OCI-LY7 (cell line): ENCODE measurements around the gene UBE2J1. TPM values are rescaled to one million over a fixed set of nuclear protein-coding genes. Genes with fewer than 3 reads are reported as not detected.
"Not testable (repeated sequence)": the region's sequence is repeated elsewhere in the genome, so short reads cannot be mapped to it uniquely, and the experiment has no call there.

Experiments
- BruUV-seq: library from RNA; stranded (reverse); fragments of 400-500 nt; replicated peaks from 2 replicates; lab custom pipeline; 2021; lab: Mats Ljungman, UMichigan
- CTCF ChIA-PET: fragments of 300-600 bp; sonication (Branson Sonifier 250); formaldehyde crosslinking; loops from one replicate; lab custom pipeline; 2022; ENCODE audit warnings: antibody characterized with exemption; ENCODE audit not compliant: unreplicated experiment; lab: Charles Lee
- POLR2A ChIA-PET: fragments of 300-600 bp; sonication (Branson Sonifier 250); formaldehyde crosslinking; loops from one replicate; lab custom pipeline; 2022; ENCODE audit warnings: antibody characterized with exemption; lab: Charles Lee
- DNase-seq: peaks from one replicate; pipeline ENCODE4 v3.0.0-alpha.2; 2015; ENCODE audit warnings: low spot score
- H2AFZ ChIP-seq: fragments of 200-600 bp; sonication (generic), shearing (Covaris generic); 2 replicates; pipeline ENCODE4 v1.6.1; 2014; ENCODE audit warnings: mild to moderate bottlenecking, antibody characterized with exemption, low read length, moderate library complexity
- H3K27ac ChIP-seq: fragments of 200-600 bp; sonication (generic); 2 replicates; pipeline ENCODE4 v1.5.1; 2014; ENCODE audit warnings: mixed run types, low read depth, mild to moderate bottlenecking, moderate library complexity, low read length, inconsistent platforms; ENCODE audit not compliant: poor library complexity, severe bottlenecking
- H3K36me3 ChIP-seq: fragments of 200-600 bp; sonication (generic); 2 replicates; pipeline ENCODE4 v1.6.1; 2014; ENCODE audit warnings: mild to moderate bottlenecking, antibody characterized with exemption, low read length, moderate library complexity, mixed read lengths; ENCODE audit not compliant: insufficient read depth
- H3K4me1 ChIP-seq: fragments of 200-600 bp; sonication (generic); 2 replicates; pipeline ENCODE4 v1.5.1; 2014; ENCODE audit warnings: mild to moderate bottlenecking, low read length; ENCODE audit not compliant: insufficient read depth, poor library complexity, severe bottlenecking
- H3K4me2 ChIP-seq: fragments of 200-600 bp; sonication (generic); 2 replicates; pipeline ENCODE4 v1.6.1; 2014; ENCODE audit warnings: mild to moderate bottlenecking, low read length
- H3K4me3 ChIP-seq: fragments of 200-600 bp; sonication (generic); 2 replicates; pipeline ENCODE4 v1.5.1; 2014; ENCODE audit warnings: mild to moderate bottlenecking, low read depth, low read length; ENCODE audit not compliant: poor library complexity, severe bottlenecking
- H3K79me2 ChIP-seq: fragments of 200-600 bp; sonication (generic); 2 replicates; pipeline ENCODE4 v1.6.1; 2016; ENCODE audit warnings: low read depth, mild to moderate bottlenecking, low read length, moderate library complexity, mixed read lengths; ENCODE audit not compliant: insufficient read depth
- H3K9me2 ChIP-seq: fragments of 200-600 bp; sonication (generic); 2 replicates; pipeline ENCODE4 v1.6.1; 2016; ENCODE audit warnings: mild to moderate bottlenecking, low read length, mixed read lengths; ENCODE audit not compliant: insufficient read depth
- H3K9me3 ChIP-seq: fragments of 200-600 bp; sonication (generic); 2 replicates; pipeline ENCODE4 v1.6.1; 2014; ENCODE audit warnings: mild to moderate bottlenecking, mixed run types, low read length, mixed read lengths
- H4K20me1 ChIP-seq: fragments of 200-600 bp; sonication (generic); 2 replicates; pipeline ENCODE4 v1.6.1; 2014; ENCODE audit warnings: mild to moderate bottlenecking, antibody characterized with exemption, low read length, moderate library complexity, mixed read lengths; ENCODE audit not compliant: insufficient read depth
- EZH2phosphoT487 ChIP-seq: fragments of 200-600 bp; sonication (generic); IDR thresholded peaks from 2 replicates; pipeline ENCODE4 v1.6.1; 2018; ENCODE audit warnings: low read depth, borderline replicate concordance, mild to moderate bottlenecking, mixed run types, antibody characterized with exemption, low read length, moderate library complexity, mixed read lengths
- intact Hi-C: fragments of 100-400 bp; cut with micrococcal nuclease; formaldehyde crosslinking; loops from one replicate; pipeline ENCODE4 v1.10.0; 2022; ENCODE audit not compliant: unreplicated experiment
- total RNA-seq, 2 experiments: library from RNA; depleted of rRNA in 1 of 2; stranded (reverse); fragments of >200 nt in 1 of 2; shearing (Covaris generic) in 1 of 2; gene quantifications; 2 replicates each; pipeline ENCODE4 v1.2.3, GENCODE V29; 2014 to 2022
- TF ChIP-seq, protein P1 (sequence below): fragments of 200-600 bp; sonication (generic); conservative IDR thresholded peaks from 2 replicates; pipeline ENCODE4 v1.5.1; 2014; ENCODE audit warnings: mild to moderate bottlenecking, antibody characterized with exemption, low read length, moderate library complexity, mixed read lengths

UBE2J1 gene
- total RNA-seq, 2 experiments from 2014 or later, result 117 to 243 TPM

- Histone ChIP-seq H3K4me3 (no peak overlapping the region), H3K9me2 (no peaks in the 10 kb centered on the region)
- POLR2A ChIA-PET, result interaction anchor here (1.2 to 4.7 kb wide), 3 partner anchors 11 to 21 kb away, joined by 6 to 26 read pairs (median 15); no protein-coding TSS in a partner anchor
Observed at GRCh38 chr6:89400050-89400449, 47.5 kb upstream of the UBE2J1 start.

DNA sequence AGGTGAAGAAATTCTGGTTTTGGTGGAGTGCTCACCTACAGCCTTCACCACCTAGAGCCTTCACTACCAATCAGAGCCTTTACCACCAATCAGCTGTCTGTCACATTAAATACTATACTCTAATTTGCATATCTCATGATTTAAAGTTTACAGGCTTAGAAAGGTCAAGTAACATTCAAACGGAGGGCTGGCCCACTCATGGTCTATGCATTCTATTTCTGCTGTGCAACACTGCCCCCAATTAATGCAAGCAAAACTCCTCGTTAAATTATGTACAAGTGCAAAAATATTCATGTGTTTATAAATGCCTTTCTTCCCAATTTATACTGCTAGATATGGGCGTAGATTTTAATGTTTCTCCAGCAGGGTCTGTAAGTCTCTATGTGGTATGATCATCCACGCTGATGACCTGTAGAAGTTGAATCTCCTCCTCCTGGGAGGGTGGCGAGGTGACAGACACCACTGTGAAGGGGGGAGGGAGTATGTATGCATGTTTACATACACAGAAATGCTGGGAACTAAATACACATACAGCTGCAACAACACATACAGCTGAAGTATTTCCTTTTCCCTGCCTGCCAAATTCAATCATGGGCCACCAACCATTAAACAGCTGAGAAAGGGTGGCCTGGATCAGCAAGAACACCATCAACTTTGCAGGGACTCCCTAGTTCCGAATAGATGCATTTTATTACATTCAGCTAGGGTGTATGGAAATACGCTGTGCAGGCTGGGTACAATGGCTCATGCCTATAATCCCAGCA is 46.4 kb upstream of the UBE2J1 start:
- POLR2A ChIA-PET, result interaction anchor here (0.6 to 4.7 kb wide), 4 partner anchors 10 to 561 kb away, joined by 3 to 26 read pairs (median 9); no protein-coding TSS in a partner anchor
- H3K79me2 ChIP-seq, result peaks cover 4% of the 10 kb centered on the region; the same call in 1 of the 2 replicates
- CTCF ChIA-PET, result no interaction called here
- H3K4me2 ChIP-seq, result no peak overlapping the region
- DNase-seq, result no peak
- peaks cover 39% of the 10 kb centered on the region for H3K4me1 ChIP-seq
- H3K9me3 ChIP-seq, result no peaks in the 10 kb centered on the region
- no peak overlapping the region for H2AFZ ChIP-seq
- peaks cover 4% of the 10 kb centered on the region; the same call in 1 of the 2 replicates for H3K36me3 ChIP-seq
- no peak overlapping the region for H3K27ac ChIP-seq
- no peaks in the 10 kb centered on the region for H4K20me1 ChIP-seq
- intact Hi-C loops, result no loop called here
- H3K4me3 ChIP-seq, result no peak overlapping the region
- no peaks in the 10 kb centered on the region for H3K9me2 ChIP-seq
- BruUV-seq, result no TSS peak
- no peak for TF ChIP-seq EZH2phosphoT487
- TF ChIP-seq, protein P1, sequence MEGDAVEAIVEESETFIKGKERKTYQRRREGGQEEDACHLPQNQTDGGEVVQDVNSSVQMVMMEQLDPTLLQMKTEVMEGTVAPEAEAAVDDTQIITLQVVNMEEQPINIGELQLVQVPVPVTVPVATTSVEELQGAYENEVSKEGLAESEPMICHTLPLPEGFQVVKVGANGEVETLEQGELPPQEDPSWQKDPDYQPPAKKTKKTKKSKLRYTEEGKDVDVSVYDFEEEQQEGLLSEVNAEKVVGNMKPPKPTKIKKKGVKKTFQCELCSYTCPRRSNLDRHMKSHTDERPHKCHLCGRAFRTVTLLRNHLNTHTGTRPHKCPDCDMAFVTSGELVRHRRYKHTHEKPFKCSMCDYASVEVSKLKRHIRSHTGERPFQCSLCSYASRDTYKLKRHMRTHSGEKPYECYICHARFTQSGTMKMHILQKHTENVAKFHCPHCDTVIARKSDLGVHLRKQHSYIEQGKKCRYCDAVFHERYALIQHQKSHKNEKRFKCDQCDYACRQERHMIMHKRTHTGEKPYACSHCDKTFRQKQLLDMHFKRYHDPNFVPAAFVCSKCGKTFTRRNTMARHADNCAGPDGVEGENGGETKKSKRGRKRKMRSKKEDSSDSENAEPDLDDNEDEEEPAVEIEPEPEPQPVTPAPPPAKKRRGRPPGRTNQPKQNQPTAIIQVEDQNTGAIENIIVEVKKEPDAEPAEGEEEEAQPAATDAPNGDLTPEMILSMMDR, result peak; percentile 37; the same call in 1 of the 2 replicates

More at GRCh38 chr6:89400050-89400449, 47.5 kb upstream of the UBE2J1 start:
- H3K4me1 ChIP-seq, result peaks cover 35% of the 10 kb centered on the region
- H4K20me1 ChIP-seq, result no peaks in the 10 kb centered on the region
- no peak for DNase-seq
- no peak overlapping the region for H3K4me2 ChIP-seq
- no TSS peak for BruUV-seq
- TF ChIP-seq EZH2phosphoT487, result no peak
- TF ChIP-seq, protein P1, result no peak
- intact Hi-C loops, result no loop called here
- no peak overlapping the region for H2AFZ ChIP-seq
- H3K27ac ChIP-seq, result no peak overlapping the region
- 0 out of 2 replicates have a peak, but pooled peaks cover 7% of the 10 kb centered on the region for H3K79me2 ChIP-seq
- CTCF ChIA-PET, result interaction anchor here (0.5 kb wide), 1 partner anchor 24 kb away, joined by 4 read pairs; no protein-coding TSS in a partner anchor
- H3K36me3 ChIP-seq, result peaks cover 4% of the 10 kb centered on the region; the same call in 1 of the 2 replicates
- no peaks in the 10 kb centered on the region for H3K9me3 ChIP-seq

DNA sequence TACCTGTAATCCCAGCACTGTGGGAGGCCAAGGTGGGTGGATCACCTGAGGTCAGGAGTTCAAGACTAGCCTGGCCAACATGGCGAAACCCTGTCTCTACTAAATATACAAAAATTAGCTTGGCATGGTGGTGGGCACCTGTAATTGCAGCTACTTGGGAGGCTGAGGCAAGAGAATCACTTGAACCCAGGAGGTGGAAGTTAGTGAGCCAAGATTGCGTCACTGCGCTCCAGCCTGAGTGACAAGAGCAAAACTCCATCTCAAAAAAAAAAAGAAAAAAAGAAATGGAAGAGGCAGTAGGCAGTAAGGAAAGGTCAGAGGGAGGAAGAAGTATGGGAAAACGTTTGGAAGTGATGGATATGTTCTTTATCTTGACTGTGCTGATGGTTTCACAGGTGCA is 45.4 kb upstream of the UBE2J1 start:
- POLR2A ChIA-PET, result interaction anchor here (0.6 to 1.2 kb wide), 3 partner anchors 26 to 43 kb away, joined by 3 read pairs; no protein-coding TSS in a partner anchor
- H3K4me2 ChIP-seq, H3K4me3 ChIP-seq, H2AFZ ChIP-seq, H3K9me3 ChIP-seq, BruUV-seq, H3K79me2 ChIP-seq, intact Hi-C loops, H3K36me3 ChIP-seq, CTCF ChIA-PET, H4K20me1 ChIP-seq, H3K9me2 ChIP-seq, H3K27ac ChIP-seq, DNase-seq: not testable (repeated sequence)
- peaks cover 49% of the 10 kb centered on the region for H3K4me1 ChIP-seq
